ENCODE data around the gene KCNIP1. TPM values are rescaled to one million over a fixed set of nuclear protein-coding genes. Genes with fewer than 3 reads are reported as not detected.

KCNIP1 gene
- total RNA-seq, 1 donor from 2014 or later = not detected

DNA sequence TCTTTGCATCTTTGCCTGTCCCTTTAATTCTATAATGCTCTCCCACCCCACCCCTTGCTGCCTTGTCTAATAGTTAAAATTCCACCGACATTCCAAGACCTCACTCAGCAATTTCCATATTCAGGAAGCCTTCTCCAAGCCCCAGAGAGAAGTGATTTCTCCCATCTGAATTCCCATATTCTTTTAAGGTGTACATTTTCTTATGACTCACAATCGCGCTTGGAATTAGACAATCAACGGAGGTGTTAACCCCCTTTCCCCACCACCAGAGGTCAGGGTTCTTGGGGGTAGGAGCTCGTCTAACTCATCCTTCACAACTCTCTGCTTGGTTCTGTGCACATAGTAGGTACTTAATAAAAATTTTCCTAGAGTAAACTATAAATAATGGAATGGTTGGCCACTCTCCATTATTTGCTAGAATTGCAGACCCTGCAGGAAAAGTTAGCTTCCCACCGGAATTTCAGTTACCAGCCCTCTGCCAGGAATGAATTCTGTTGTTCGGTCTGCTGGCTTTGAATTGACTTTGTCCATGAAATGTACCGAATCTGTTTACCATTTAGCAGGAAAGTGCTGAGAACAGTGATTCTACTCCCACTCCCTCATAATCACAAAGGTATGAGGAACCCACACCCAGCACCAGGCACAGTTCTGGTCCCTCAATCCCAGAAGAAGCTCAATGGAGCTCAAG lies 5.0 kb downstream of the KCNIP1 start:
- no peak for ATAC-seq

GRCh38 chr5:170509348-170509660 lies 5.5 kb downstream of the KCNIP1 start:
- no peak for ATAC-seq

DNA sequence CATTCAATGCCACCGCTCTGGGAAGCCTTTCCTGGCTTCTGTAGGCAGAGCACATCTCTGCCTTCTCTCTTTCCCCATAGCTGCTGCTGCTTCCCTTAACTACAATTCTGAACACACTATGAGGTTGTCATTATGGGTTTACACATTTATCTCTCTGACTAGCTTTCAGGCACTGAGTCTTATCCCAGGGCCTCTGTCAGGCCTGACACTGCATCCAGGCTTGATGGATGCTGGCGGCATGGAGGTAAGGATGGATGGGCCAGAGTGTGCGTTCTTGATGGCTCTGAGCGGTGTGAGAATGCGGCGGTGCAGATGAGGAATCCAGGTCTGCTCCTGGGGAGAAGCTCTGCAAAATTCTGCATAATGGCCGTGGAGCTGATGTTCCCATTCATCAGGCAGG lies 6.3 kb downstream of the KCNIP1 start:
- no peak for ATAC-seq

DNA sequence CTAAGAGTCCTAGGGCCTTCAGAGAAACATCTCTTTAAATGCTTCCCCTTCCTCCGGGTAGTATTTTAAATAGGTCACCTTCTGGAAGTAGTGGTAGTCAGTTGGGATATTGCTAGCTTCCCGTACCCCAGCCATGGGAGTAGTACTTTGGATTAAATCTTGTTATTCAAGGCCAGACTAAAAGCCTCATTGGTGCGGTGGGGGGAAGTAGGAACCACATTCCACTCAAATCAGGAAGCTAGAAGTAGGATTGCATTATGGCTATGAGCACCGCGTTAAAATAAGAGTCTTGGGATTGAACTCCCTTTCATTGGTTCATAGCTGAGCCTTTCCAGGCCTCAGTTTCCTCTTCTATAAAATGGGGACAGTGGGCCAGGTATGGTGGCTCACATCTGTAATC lies 6.7 kb downstream of the KCNIP1 start:
- ATAC-seq = no peak

- ATAC-seq = no peak
Observed at GRCh38 chr5:170511551-170512258, 7.9 kb downstream of the KCNIP1 start.

DNA sequence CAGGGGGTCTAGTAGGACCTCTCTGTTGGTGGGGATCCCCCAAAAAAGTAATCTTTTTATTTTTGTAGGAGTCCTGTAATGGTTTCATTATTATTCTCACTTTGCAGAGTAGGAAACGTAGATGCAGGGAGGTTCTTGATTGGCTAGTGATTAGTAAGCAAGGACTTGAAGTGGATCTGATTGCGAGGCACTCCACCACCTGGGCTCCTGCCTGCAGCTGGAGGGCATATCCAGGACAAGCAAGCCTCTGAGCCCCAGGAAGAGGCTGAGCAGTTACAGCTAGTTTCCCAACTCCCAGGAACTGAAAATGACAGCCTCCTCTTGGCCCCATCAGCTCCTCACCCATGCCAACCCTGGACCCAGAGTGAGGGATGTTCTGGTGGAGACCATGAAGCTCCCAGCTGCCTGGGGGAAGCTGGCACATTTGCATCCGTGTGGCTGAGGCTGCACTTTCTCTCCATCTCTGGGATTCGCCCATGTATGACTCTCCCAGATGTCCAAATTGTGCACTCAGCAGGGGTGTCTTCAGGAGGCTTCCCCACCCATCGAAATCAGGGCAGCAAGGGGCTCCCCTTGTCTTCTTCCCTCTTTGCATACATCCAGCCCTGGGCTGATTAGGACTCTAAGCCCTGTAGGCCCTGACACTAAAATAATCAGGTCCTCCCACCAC lies 10.2 kb downstream of the KCNIP1 start:
- no peak for ATAC-seq

DNA sequence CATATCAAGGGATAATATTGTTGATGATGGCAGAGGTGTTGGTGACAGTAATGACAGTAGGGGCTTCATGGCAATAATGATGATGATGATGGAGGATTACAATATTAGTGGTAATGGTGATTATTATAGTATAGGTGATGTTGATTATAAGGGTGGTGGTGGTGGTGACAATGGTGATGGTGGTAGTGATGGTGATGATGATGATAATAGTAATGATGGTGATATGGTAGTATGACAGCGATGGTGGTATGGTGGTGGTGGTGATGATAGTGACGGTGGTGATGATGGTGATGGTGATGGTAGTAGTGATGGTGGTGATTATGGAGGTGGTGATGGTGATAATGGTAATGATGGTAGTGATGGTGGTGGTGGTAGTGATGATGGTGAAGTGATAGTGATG lies 13.6 kb downstream of the KCNIP1 start:
- no peak for ATAC-seq

GRCh38 chr5:170518277-170518676 lies 14.5 kb downstream of the KCNIP1 start:
- no peak for ATAC-seq

DNA sequence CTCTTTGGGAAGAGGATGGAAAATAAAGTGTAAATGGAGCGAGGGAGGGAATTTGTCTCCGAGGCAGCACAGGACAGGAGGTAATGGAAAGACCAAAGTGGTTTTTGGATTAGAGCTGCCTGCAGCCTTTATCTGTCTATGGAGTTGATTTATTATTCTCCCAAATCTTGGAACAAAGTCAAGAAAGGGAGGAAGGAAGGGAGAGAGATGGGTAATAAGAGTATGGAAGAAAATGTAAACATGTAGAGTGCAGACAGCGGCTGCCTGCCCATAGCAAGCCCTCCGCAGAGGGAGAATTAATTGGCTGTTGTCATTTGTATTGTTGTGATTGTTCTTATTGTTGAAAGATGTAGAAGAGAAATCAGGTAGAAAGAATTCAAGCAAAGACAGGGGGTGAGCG lies 15.7 kb downstream of the KCNIP1 start:
- ATAC-seq = no peak

DNA sequence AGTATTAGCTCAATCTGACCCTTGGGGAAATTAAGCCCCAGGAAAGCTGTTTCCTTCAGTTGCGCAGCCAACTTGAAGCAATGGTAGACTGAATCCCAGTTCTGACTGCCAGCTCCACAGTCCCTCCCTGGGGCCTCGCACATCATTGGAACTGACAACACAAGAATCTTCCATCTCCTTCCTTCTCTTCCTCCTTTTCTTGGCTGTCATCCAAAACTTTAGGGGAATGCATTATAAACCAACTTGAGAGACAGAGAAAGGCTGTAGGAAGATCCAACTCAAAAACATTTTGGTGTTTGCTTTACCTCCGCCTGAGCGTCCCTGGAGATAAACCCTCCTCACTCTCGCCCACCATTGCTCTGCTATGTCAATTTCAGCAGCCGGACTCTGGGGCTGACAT lies 16.6 kb downstream of the KCNIP1 start:
- ATAC-seq = no peak

DNA sequence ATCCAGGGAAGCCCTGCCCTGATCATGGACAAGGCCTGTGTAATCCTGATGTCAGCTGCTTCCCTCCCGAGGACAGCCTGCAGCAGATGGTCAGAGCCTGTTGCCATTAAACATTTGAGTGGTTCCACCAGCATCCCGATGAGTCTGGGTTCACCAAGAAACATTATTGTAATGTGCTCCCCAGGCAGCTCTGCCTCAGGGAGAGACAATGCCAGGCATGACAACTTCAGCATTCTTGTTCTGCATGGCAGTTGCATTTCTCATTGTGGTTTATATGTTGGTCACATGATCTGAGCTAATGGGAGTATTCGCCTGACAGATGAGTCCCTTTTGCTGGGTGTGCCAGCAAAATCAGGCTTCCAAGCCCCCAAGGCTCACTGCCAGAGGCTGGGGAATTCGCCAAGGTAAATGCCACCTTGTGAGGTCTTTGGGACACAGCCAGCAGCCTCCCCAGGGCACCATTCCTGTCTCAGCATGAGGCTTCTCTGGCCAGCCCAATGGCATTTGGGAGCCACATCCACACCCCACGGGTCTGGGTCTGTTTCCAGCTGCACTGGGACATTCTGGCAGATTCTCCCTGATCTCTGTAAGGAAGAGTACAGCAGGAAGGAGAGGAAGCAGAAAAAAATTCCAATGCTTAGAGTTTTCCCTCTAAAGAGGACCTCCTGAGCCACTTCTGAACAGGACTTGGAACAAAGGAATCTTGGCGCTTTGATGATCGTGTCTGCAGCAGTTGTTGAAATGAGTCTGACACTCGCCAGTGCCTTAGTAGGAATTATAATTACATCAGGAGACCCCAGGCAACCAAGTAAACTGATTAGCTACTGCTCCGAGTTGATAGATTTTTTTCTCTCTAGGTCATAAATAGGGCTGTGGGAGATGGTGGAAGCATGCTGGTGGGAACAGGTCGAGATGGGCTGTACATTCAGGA lies 18.7 kb downstream of the KCNIP1 start:
- peak; percentile 45 for ATAC-seq

DNA sequence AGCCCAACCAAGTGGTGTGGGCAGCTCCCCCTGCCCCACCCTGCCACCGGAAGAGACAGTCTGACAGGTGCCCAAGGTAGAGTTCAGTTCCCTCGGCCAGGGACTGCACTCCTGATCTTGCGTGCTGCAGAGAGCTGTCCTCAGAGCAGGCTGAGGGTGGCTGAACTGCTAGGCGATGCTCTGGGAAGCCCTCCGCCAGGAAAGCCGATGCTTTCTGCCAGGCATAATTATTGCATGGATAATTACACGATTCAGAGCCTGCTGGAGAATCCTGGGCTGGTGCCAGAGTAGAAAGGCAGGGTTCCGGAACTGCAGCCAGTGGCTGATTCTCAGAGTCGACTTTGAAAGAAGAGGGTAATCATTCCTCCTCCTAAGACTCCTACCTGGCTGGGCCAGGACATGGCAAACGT lies 19.3 kb downstream of the KCNIP1 start:
- no peak for ATAC-seq

DNA sequence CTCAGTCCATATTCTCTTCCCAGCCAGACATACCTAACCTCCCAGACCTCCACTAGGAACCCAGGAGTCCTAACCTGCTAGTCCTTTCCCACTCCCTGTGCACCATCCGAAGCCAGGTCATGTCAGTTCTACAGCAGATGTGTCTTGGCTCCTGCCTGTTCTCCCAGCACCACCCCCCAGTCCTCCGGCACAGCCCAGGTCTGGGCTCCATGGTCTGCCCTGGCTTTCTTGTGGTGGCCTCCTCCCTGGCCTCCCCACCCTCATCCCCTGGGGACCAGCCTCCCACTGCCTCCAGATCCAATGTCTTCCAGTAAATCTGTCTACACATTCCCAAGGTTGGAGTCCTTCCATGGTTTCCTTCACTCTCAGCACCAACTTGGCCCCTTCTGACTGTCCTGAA lies 20.0 kb downstream of the KCNIP1 start:
- ATAC-seq = no peak

DNA sequence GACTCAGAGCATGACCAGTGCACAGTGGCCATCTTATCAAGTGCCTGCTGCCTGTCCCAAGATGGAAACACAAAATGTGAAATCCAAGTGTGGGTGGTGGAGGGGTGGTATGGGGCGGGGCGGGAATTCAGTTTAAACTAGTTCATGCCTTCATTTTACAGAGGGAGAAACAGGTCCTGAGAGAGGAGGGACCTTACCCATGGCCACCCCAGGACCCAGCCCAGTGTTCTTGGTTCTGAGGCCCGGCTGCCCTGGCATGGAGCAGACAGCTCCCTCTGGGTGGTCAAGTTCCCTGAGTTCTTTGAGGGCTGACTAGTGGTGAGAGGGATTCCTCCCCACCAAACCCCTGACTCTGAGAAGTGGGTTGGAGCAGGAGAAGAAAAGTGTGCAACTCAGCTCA lies 20.8 kb downstream of the KCNIP1 start:
- ATAC-seq = no peak

DNA sequence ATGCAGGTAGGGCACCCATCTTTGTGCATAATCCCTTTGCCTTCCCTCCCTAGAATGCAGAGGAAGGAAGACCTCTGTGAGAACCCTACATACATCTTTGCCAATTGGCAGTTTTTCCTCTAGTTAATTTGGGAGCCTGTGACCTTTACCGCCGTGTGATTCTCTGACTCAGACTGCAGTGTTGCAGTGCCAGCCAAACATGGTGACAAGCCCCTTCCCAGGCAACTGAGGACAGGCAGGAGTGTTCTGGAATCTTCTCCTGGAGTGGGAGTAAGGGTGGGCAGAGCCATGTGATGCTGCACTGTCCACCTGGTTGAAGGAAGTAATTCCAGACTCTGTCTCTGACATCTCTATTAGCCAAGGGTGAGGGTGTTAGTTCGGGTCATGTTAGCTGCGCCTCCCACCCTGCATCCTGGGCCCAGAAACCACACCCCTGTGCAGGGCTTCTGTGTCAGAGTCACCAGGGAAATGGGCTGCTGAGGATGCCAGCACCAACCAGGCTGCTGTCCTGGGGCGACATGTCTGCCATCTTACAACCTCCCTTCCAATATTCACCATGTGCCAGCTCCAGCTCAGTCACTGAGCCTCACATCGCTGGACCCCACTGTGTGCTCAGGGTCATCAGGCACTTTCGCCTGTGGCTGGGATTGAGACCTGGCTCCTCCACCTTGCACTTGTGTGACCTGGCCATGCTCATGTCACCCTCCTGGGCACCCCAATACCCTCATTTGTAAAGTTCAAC lies 21.8 kb downstream of the KCNIP1 start:
- ATAC-seq = no peak

GRCh38 chr5:170527991-170528390 lies 24.2 kb downstream of the KCNIP1 start:
- ATAC-seq = no peak

DNA sequence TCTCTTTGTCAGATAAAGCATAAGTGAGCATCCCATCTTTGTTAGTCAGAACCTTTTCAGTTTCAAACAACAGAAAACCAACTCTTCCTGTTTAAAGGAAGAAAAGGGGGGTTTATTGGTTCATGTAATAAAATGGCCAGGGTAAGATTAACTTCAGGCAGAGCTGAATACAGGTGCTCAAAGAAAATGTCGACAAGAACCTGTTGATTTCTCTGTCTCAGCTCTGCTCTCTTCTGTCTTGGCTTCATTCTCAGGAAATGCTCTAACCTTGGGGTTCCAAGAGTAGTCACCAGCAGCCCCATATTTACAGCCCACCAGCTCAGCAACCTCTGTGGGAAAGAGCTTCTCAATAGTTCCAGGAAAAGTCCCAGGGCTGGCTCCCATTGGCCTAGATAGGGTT lies 25.2 kb downstream of the KCNIP1 start:
- ATAC-seq = no peak

DNA sequence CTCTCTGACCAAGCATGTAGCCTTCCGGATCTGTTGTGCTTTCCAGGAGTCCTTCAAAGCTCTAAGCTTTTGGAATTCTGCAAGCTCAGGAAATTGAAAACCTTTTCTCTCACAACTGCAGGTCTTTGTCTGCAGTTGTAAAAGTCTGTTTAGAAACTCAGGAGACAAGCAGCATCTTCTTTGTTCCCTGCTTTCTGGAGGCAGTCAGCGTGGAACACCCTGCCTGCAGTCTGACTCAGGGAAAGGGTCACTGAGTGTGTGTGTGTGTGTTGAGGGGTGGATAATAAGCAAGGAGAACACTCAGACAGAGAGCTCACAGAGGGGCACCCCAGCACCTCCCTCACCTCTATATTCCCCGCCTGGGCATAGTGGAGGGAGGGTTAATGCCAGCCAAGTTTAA lies 29.1 kb downstream of the KCNIP1 start:
- no peak for ATAC-seq

- no peak for ATAC-seq
Observed at GRCh38 chr5:170533383-170533782, 29.6 kb downstream of the KCNIP1 start.

DNA sequence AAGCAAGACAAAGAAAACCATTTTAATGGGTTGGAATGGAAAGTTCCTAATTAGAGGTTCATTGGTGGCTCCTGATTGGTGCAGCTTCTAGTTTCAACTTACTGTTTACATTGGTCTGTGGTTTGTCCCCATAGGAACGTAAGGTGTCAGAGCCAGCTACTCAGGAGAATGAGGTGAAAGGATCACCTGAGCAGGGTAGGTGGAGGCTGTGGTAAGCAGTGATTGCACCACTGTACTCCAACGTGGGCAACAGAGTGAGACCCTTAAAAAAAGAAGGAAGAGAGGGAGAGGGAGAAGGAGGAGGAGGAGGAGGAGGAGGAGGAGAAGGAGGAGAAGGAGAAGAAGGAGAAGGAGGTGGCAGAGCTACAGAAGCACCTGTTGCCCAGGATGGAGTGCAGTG lies 30.4 kb downstream of the KCNIP1 start:
- ATAC-seq = no peak

DNA sequence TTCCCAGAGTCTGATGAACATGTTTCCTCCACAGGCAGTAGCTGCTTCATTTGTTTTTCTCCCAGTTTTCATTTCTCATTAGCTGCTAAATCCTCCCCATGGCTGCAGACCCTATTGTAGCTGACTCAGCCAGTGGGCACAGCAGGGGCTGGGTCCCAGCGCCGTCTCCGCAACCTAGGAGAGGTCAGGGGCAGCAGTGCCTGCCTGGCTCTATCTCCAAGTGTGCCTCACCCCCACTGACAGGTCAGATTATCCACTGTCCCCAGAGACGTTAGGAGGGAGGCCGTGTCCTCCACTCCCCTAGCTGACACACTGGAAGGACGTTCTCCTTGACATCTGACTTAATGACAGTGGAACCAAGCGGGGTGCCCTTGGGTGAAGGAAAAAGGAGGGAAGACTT lies 31.1 kb downstream of the KCNIP1 start:
- no peak for ATAC-seq

DNA sequence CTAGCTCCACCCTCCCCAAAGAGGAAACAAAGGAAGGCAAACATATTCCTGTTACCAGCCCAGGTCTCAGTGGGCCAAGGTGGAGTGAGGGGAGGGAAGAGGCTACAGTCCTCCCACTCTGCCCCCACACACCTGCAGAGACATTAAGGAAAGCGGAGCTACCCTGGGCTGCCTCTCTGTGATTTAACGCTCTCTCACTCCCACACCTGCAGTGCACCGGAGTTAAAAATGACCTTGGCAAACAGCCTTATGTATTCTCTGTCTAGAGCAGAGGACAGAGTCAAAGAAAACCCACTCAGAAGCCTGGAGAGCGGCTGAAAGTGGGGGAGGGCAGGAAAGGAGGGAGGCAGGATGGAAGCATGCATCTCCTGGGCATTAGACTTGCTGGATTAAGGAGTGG lies 32.7 kb downstream of the KCNIP1 start:
- no peak for ATAC-seq

All from esophagus mucosa (tissue), 1 donor.